ENCODE data around the gene CDON. TPM values are rescaled to one million over a fixed set of nuclear protein-coding genes. Genes with fewer than 3 reads are reported as not detected.

CDON gene
- total RNA-seq, 2 donors from 2014 or later, result 17.6 to 21.9 TPM

GRCh38 chr11:125975634-125976033, 87.0 kb downstream of the CDON start:
- Histone ChIP-seq H3K4me1 (no peaks in the 10 kb centered on the region), H3K4me3 (no peak overlapping the region), H3K36me3 (no peaks in the 10 kb centered on the region), H3K27ac (no peak overlapping the region), H3K9me3 (no peaks in the 10 kb centered on the region), H3K27me3 (no peaks in the 10 kb centered on the region)
- no peak for DNase-seq (ENCODE audit: low spot score)
- no peak for TF ChIP-seq CTCF (IDR thresholded peaks at IDR 0.05)

GRCh38 chr11:125974284-125974683, 88.4 kb downstream of the CDON start:
- Histone ChIP-seq H3K4me3 (no peak overlapping the region), H3K9me3 (no peaks in the 10 kb centered on the region), H3K4me1 (no peaks in the 10 kb centered on the region), H3K36me3 (no peaks in the 10 kb centered on the region), H3K27me3 (no peaks in the 10 kb centered on the region), H3K27ac (no peak overlapping the region)
- TF ChIP-seq CTCF (IDR thresholded peaks at IDR 0.05), result no peak
- no peak for DNase-seq (ENCODE audit: low spot score)

GRCh38 chr11:125971618-125972017, 91.0 kb downstream of the CDON start:
- no peak overlapping the region for H3K27ac ChIP-seq

GRCh38 chr11:125968354-125968753, 94.3 kb downstream of the CDON start:
- no peak for DNase-seq (ENCODE audit: low spot score)
- no peak for TF ChIP-seq CTCF (IDR thresholded peaks at IDR 0.05)
- no peak overlapping the region for H3K4me3 ChIP-seq

More at GRCh38 chr11:125971618-125972017, 91.0 kb downstream of the CDON start:
- DNase-seq (ENCODE audit: low spot score), result no peak
- Histone ChIP-seq H3K27me3 (no peaks in the 10 kb centered on the region), H3K36me3 (no peaks in the 10 kb centered on the region), H3K9me3 (no peaks in the 10 kb centered on the region), H3K4me3 (no peak overlapping the region), H3K4me1 (no peaks in the 10 kb centered on the region)
- TF ChIP-seq CTCF (IDR thresholded peaks at IDR 0.05), result no peak

GRCh38 chr11:125967515-125967914, 95.2 kb downstream of the CDON start:
- H3K27me3 ChIP-seq, result no peaks in the 10 kb centered on the region
- no peak overlapping the region for H3K4me3 ChIP-seq
- no peak overlapping the region for H3K27ac ChIP-seq
- no peaks in the 10 kb centered on the region for H3K4me1 ChIP-seq
- no peak for TF ChIP-seq CTCF (IDR thresholded peaks at IDR 0.05)
- H3K9me3 ChIP-seq, result peaks cover 0 to 7% of the 10 kb centered on the region in 2 donors
- no peaks in the 10 kb centered on the region for H3K36me3 ChIP-seq
- DNase-seq (ENCODE audit: low spot score), result no peak

More at GRCh38 chr11:125968354-125968753, 94.3 kb downstream of the CDON start:
- H3K27me3 ChIP-seq, result no peaks in the 10 kb centered on the region
- H3K9me3 ChIP-seq, result no peaks in the 10 kb centered on the region
- H3K36me3 ChIP-seq, result no peaks in the 10 kb centered on the region
- no peaks in the 10 kb centered on the region for H3K4me1 ChIP-seq
- no peak overlapping the region for H3K27ac ChIP-seq

GRCh38 chr11:125960771-125961170, 101.9 kb downstream of the CDON start:
- TF ChIP-seq CTCF (IDR thresholded peaks at IDR 0.05), result no peak
- Histone ChIP-seq H3K4me3 (no peak overlapping the region), H3K36me3 (peaks cover 7% of the 10 kb centered on the region), H3K9me3 (peaks cover 0 to 9% of the 10 kb centered on the region in 2 donors), H3K4me1 (no peaks in the 10 kb centered on the region), H3K27ac (no peak overlapping the region), H3K27me3 (no peaks in the 10 kb centered on the region)
- no peak for DNase-seq (ENCODE audit: low spot score)

All from right atrium auricular region (tissue), 2 donors.